Natural killer cell treated with Interleukin-12 subunit alpha and Interleukin-12 subunit beta and Interleukin-15 and Interleukin-18, amount 100 ng/mL, for 72 hours (primary cell): Measurements from ENCODE around the gene MMRN2. TPM values are rescaled to one million over a fixed set of nuclear protein-coding genes. Genes with fewer than 3 reads are reported as not detected.
A peak's percentile ranks its signal among the peaks of the same experiment; 100 is the strongest.
"Not testable (repeated sequence)": the region's sequence is repeated elsewhere in the genome, so short reads cannot be mapped to it uniquely, and the experiment has no call there.

Experiments used
- ATAC-seq, 2 donors: fragments of 150-1000 bp; cut with Tn5 transposase in 1 of 2; sonication (Bioruptor Pico), chemical (Tn5 transposase) in 1 of 2; 2 replicates each; pipeline ENCODE4 v1.10.0; 2021
- DNase-seq: peaks from one replicate; pipeline ENCODE4 v3.0.0; 2022; ENCODE audit warnings: low spot score
- H3K27ac Mint-ChIP-seq, 2 donors: 1 replicate in 1 of 2; 2 replicates in 1 of 2; pipeline ENCODE4 v1.8.0; 2022; ENCODE audit warnings: mixed read lengths in 2 of 2, mild to moderate bottlenecking in 1 of 2, moderate library complexity in 1 of 2
- H3K27me3 Mint-ChIP-seq, 2 donors: 1 replicate in 1 of 2; 2 replicates in 1 of 2; pipeline ENCODE4 v1.8.0; 2022; ENCODE audit warnings: mixed read lengths in 2 of 2
- H3K36me3 Mint-ChIP-seq: one replicate; pipeline ENCODE4 v1.8.0; 2022; ENCODE audit warnings: mixed read lengths
- H3K4me1 Mint-ChIP-seq, 2 donors: 1 replicate in 1 of 2; 2 replicates in 1 of 2; pipeline ENCODE4 v1.8.0; 2022; ENCODE audit warnings: low read depth in 2 of 2, mixed read lengths in 2 of 2, mild to moderate bottlenecking in 1 of 2
- H3K4me3 Mint-ChIP-seq: one replicate; pipeline ENCODE4 v1.8.0; 2022; ENCODE audit warnings: mixed read lengths
- H3K9me3 Mint-ChIP-seq: 2 replicates; pipeline ENCODE4 v1.8.0; 2022; ENCODE audit warnings: mixed read lengths
- total RNA-seq, 2 donors: library from RNA; stranded (reverse); gene quantifications; one replicate each; pipeline ENCODE4 v1.2.3, GENCODE V29; 2022

MMRN2 gene
- total RNA-seq, 2 donors from 2014 or later = not detected

- no peak overlapping the region for H3K4me3 Mint-ChIP-seq
- no peaks in the 10 kb centered on the region for H3K4me1 Mint-ChIP-seq
- peaks cover 9% of the 10 kb centered on the region for H3K36me3 Mint-ChIP-seq
- ATAC-seq (no peak), DNase-seq (peak; percentile 22)
- H3K27me3 Mint-ChIP-seq = no peaks in the 10 kb centered on the region
- peaks cover 8% of the 10 kb centered on the region for H3K9me3 Mint-ChIP-seq
- no peak overlapping the region for H3K27ac Mint-ChIP-seq
Observed at GRCh38 chr10:86956195-86956847, 1.1 kb downstream of the MMRN2 start.

GRCh38 chr10:86955501-86956194, 1.8 kb downstream of the MMRN2 start:
- H3K27me3 Mint-ChIP-seq = no peaks in the 10 kb centered on the region
- peaks cover 9% of the 10 kb centered on the region for H3K36me3 Mint-ChIP-seq
- no peak for ATAC-seq
- H3K27ac Mint-ChIP-seq = no peak overlapping the region
- peak; percentile 18 for DNase-seq
- H3K4me3 Mint-ChIP-seq = no peak overlapping the region
- H3K9me3 Mint-ChIP-seq = peaks cover 8% of the 10 kb centered on the region
- H3K4me1 Mint-ChIP-seq = no peaks in the 10 kb centered on the region

- H3K4me3 Mint-ChIP-seq = no peak overlapping the region
- no peaks in the 10 kb centered on the region for H3K27me3 Mint-ChIP-seq
- H3K9me3 Mint-ChIP-seq = peaks cover 8% of the 10 kb centered on the region
- peaks cover 9% of the 10 kb centered on the region for H3K36me3 Mint-ChIP-seq
- DNase-seq (peak; percentile 55), ATAC-seq (no peak)
- H3K27ac Mint-ChIP-seq = no peak overlapping the region
- peaks cover 0 to 4% of the 10 kb centered on the region in 2 donors for H3K4me1 Mint-ChIP-seq
Observed at GRCh38 chr10:86954681-86955500, 2.5 kb downstream of the MMRN2 start.

GRCh38 chr10:86953747-86954680, 3.4 kb downstream of the MMRN2 start:
- H3K4me3 Mint-ChIP-seq = no peak overlapping the region
- no peaks in the 10 kb centered on the region for H3K27me3 Mint-ChIP-seq

GRCh38 chr10:86952697-86953096, 4.7 kb downstream of the MMRN2 start:
- not testable (repeated sequence) for DNase-seq, H3K27ac Mint-ChIP-seq, ATAC-seq, H3K4me1 Mint-ChIP-seq, H3K4me3 Mint-ChIP-seq, H3K36me3 Mint-ChIP-seq, H3K9me3 Mint-ChIP-seq, H3K27me3 Mint-ChIP-seq

More at GRCh38 chr10:86953747-86954680, 3.4 kb downstream of the MMRN2 start:
- peaks cover 0 to 4% of the 10 kb centered on the region in 2 donors for H3K4me1 Mint-ChIP-seq
- no peak overlapping the region for H3K27ac Mint-ChIP-seq
- peaks cover 8% of the 10 kb centered on the region for H3K9me3 Mint-ChIP-seq
- DNase-seq (no peak), ATAC-seq (no peak)
- peaks cover 9% of the 10 kb centered on the region for H3K36me3 Mint-ChIP-seq

- Mint-ChIP-seq H3K36me3 (peaks cover 9% of the 10 kb centered on the region), H3K4me1 (peaks cover 0 to 4% of the 10 kb centered on the region in 2 donors), H3K9me3 (peaks cover 8% of the 10 kb centered on the region), H3K4me3 (no peak overlapping the region), H3K27ac (no peak overlapping the region), H3K27me3 (no peaks in the 10 kb centered on the region)
- DNase-seq (no peak), ATAC-seq (no peak)
Observed at GRCh38 chr10:86952106-86952505, 5.3 kb downstream of the MMRN2 start.

GRCh38 chr10:86951184-86951761, 6.1 kb downstream of the MMRN2 start:
- DNase-seq = no peak
- Mint-ChIP-seq H3K4me3 (no peak overlapping the region), H3K27me3 (peaks cover 0 to 5% of the 10 kb centered on the region in 2 donors), H3K36me3 (peaks cover 9% of the 10 kb centered on the region), H3K4me1 (peaks cover 0 to 4% of the 10 kb centered on the region in 2 donors), H3K9me3 (peaks cover 8% of the 10 kb centered on the region), H3K27ac (no peak overlapping the region)
- ATAC-seq = no peak

GRCh38 chr10:86950349-86950748, 7.1 kb downstream of the MMRN2 start:
- ATAC-seq (no peak), DNase-seq (no peak)

GRCh38 chr10:86947806-86948205, 9.6 kb downstream of the MMRN2 start:
- H3K27ac Mint-ChIP-seq, DNase-seq, H3K36me3 Mint-ChIP-seq, ATAC-seq, H3K4me3 Mint-ChIP-seq, H3K27me3 Mint-ChIP-seq, H3K4me1 Mint-ChIP-seq, H3K9me3 Mint-ChIP-seq: not testable (repeated sequence)

More at GRCh38 chr10:86950349-86950748, 7.1 kb downstream of the MMRN2 start:
- Mint-ChIP-seq H3K27ac (no peak overlapping the region), H3K27me3 (peaks cover 0 to 5% of the 10 kb centered on the region in 2 donors), H3K36me3 (peaks cover 9% of the 10 kb centered on the region), H3K4me3 (no peak overlapping the region), H3K9me3 (peaks cover 8% of the 10 kb centered on the region), H3K4me1 (peaks cover 0 to 4% of the 10 kb centered on the region in 2 donors)

GRCh38 chr10:86946213-86947155, 10.9 kb downstream of the MMRN2 start:
- peak; percentile 44 for DNase-seq
- H3K4me3 Mint-ChIP-seq = no peak overlapping the region
- no peak overlapping the region for H3K27ac Mint-ChIP-seq

GRCh38 chr10:86945361-86946212, 11.8 kb downstream of the MMRN2 start:
- ATAC-seq (no peak), DNase-seq (no peak)
- H3K36me3 Mint-ChIP-seq = no peaks in the 10 kb centered on the region
- no peak overlapping the region for H3K4me3 Mint-ChIP-seq
- no peaks in the 10 kb centered on the region for H3K9me3 Mint-ChIP-seq
- peaks cover 0 to 8% of the 10 kb centered on the region in 2 donors for H3K4me1 Mint-ChIP-seq
- no peak overlapping the region for H3K27ac Mint-ChIP-seq
- H3K27me3 Mint-ChIP-seq = peaks cover 0 to 5% of the 10 kb centered on the region in 2 donors

More at GRCh38 chr10:86946213-86947155, 10.9 kb downstream of the MMRN2 start:
- peak in 1 of 2 donors; percentile 43 for ATAC-seq
- Mint-ChIP-seq H3K27me3 (peaks cover 0 to 5% of the 10 kb centered on the region in 2 donors), H3K9me3 (no peaks in the 10 kb centered on the region), H3K4me1 (peaks cover 0 to 8% of the 10 kb centered on the region in 2 donors), H3K36me3 (no peaks in the 10 kb centered on the region)
